ENCODE data around the gene KRTAP2-4. TPM values are rescaled to one million over a fixed set of nuclear protein-coding genes. Genes with fewer than 3 reads are reported as not detected.

Gene KRTAP2-4
- total RNA-seq (2022; extraction: Qiagen RNA extraction; ENCODE audit: low read depth) = not detected in 5 replicates

GRCh38 chr17:41065829-41066624 lies at the start of gene KRTAP2-4:
TSS of gene KRTAP2-4 (minus strand) at chr17:41065879. CDS start at chr17:41065845, 34 bp downstream.

GRCh38 chr17:41105347-41105746 lies 39.7 kb upstream of the KRTAP2-4 start, which contains the start of gene KRTAP4-9:
TSS of gene KRTAP4-9 (plus strand) at chr17:41105389. CDS start at chr17:41105389, 0 bp downstream.

GRCh38 chr17:41101586-41102259 lies 36.0 kb upstream of the KRTAP2-4 start, which contains the start of gene KRTAP4-16:
TSS of gene KRTAP4-16 (minus strand) at chr17:41102209. CDS start at chr17:41102209, 0 bp downstream.

GRCh38 chr17:41098042-41098441 lies 32.4 kb upstream of the KRTAP2-4 start, which contains the start of gene KRTAP4-8:
TSS of gene KRTAP4-8 (minus strand) at chr17:41098142. CDS start at chr17:41098084, 58 bp downstream.

GRCh38 chr17:41084100-41084856 lies 18.6 kb upstream of the KRTAP2-4 start, which contains the start of gene KRTAP4-7:
TSS of gene KRTAP4-7 (plus strand) at chr17:41084150. CDS start at chr17:41084207, 57 bp downstream.

GRCh38 chr17:41060052-41060604 lies 5.6 kb downstream of the KRTAP2-4 start, which contains the start of gene KRTAP2-3:
TSS of gene KRTAP2-3 (minus strand) at chr17:41060114. CDS start at chr17:41060050, 64 bp downstream.

GRCh38 chr17:41055130-41055529 lies 10.5 kb downstream of the KRTAP2-4 start, which contains the start of gene KRTAP2-2:
TSS of gene KRTAP2-2 (minus strand) at chr17:41055230. CDS start at chr17:41055211, 19 bp downstream.

GRCh38 chr17:41046735-41047465 lies 18.8 kb downstream of the KRTAP2-4 start, which contains the start of gene KRTAP2-1:
TSS of gene KRTAP2-1 (minus strand) at chr17:41047316. CDS start at chr17:41047267, 49 bp downstream.

GRCh38 chr17:41040783-41041571 lies 24.7 kb downstream of the KRTAP2-4 start, which contains the start of gene KRTAP1-1:
TSS of gene KRTAP1-1 (minus strand) at chr17:41041450. CDS start at chr17:41041397, 53 bp downstream.

GRCh38 chr17:41034346-41034935 lies 31.2 kb downstream of the KRTAP2-4 start, which contains the start of gene KRTAP1-3:
TSS of gene KRTAP1-3 (minus strand) at chr17:41034874. CDS start at chr17:41034821, 53 bp downstream.

GRCh38 chr17:41029633-41030245 lies 35.9 kb downstream of the KRTAP2-4 start, which contains the start of gene KRTAP1-4:
TSS of gene KRTAP1-4 (minus strand) at chr17:41030195. CDS start at chr17:41030078, 117 bp downstream.

GRCh38 chr17:41026715-41027471 lies 38.8 kb downstream of the KRTAP2-4 start, which contains the start of gene KRTAP1-5:
TSS of gene KRTAP1-5 (minus strand) at chr17:41027208. CDS start at chr17:41027155, 53 bp downstream.

Other genes with a start within 250 kb of the KRTAP2-4 start
- gene KRT10, start 243.3 kb downstream of the KRTAP2-4 start, total RNA-seq (2022; extraction: Qiagen RNA extraction; ENCODE audit: low read depth) = 80.9 to 125 TPM (median 111 TPM) in 5 replicates
- gene KRT12, start 198.7 kb downstream of the KRTAP2-4 start, total RNA-seq (2022; extraction: Qiagen RNA extraction; ENCODE audit: low read depth) = not detected in 5 replicates
- 0.29 to 0.47 TPM (median 0.32 TPM) in 5 replicates for gene KRT20, start 180.6 kb downstream of the KRTAP2-4 start, total RNA-seq (2022; extraction: Qiagen RNA extraction; ENCODE audit: low read depth)
- gene KRT23, start 128.2 kb downstream of the KRTAP2-4 start, total RNA-seq (2022; extraction: Qiagen RNA extraction; ENCODE audit: low read depth) = 0.09 to 0.18 TPM (median 0.10 TPM) in 3 of 5 replicates, not detected in the others
- gene KRT39, start 98.9 kb downstream of the KRTAP2-4 start, total RNA-seq (2022; extraction: Qiagen RNA extraction; ENCODE audit: low read depth) = not detected in 5 replicates
- not detected in 5 replicates for gene KRT40, start 81.6 kb downstream of the KRTAP2-4 start, total RNA-seq (2022; extraction: Qiagen RNA extraction; ENCODE audit: low read depth)
- not detected in 5 replicates for gene KRTAP3-3, start 71.7 kb downstream of the KRTAP2-4 start, total RNA-seq (2022; extraction: Qiagen RNA extraction; ENCODE audit: low read depth)
- gene KRTAP3-2, start 66.0 kb downstream of the KRTAP2-4 start, total RNA-seq (2022; extraction: Qiagen RNA extraction; ENCODE audit: low read depth) = 0.26 to 0.35 TPM (median 0.34 TPM) in 3 of 5 replicates, not detected in the others
- not detected in 5 replicates for gene KRTAP3-1, start 56.8 kb downstream of the KRTAP2-4 start, total RNA-seq (2022; extraction: Qiagen RNA extraction; ENCODE audit: low read depth)
- 0.08 TPM in 1 of 5 replicates, not detected in the others for gene KRTAP1-5, start 38.7 kb downstream of the KRTAP2-4 start, total RNA-seq (2022; extraction: Qiagen RNA extraction; ENCODE audit: low read depth)
- gene KRTAP1-4, start 35.7 kb downstream of the KRTAP2-4 start, total RNA-seq (2022; extraction: Qiagen RNA extraction; ENCODE audit: low read depth) = not detected in 5 replicates
- not detected in 5 replicates for gene KRTAP1-3, start 31.0 kb downstream of the KRTAP2-4 start, total RNA-seq (2022; extraction: Qiagen RNA extraction; ENCODE audit: low read depth)
- gene KRTAP1-1, start 24.4 kb downstream of the KRTAP2-4 start, total RNA-seq (2022; extraction: Qiagen RNA extraction; ENCODE audit: low read depth) = not detected in 5 replicates
- gene KRTAP2-1, start 18.6 kb downstream of the KRTAP2-4 start, total RNA-seq (2022; extraction: Qiagen RNA extraction; ENCODE audit: low read depth) = not detected in 5 replicates
- not detected in 5 replicates for gene KRTAP2-2, start 10.6 kb downstream of the KRTAP2-4 start, total RNA-seq (2022; extraction: Qiagen RNA extraction; ENCODE audit: low read depth)
- gene KRTAP2-3, start 5.8 kb downstream of the KRTAP2-4 start, total RNA-seq (2022; extraction: Qiagen RNA extraction; ENCODE audit: low read depth) = 0.12 to 0.13 TPM in 2 of 5 replicates, not detected in the others
- not detected in 5 replicates for gene KRTAP4-7, start 18.3 kb upstream of the KRTAP2-4 start, total RNA-seq (2022; extraction: Qiagen RNA extraction; ENCODE audit: low read depth)
- not detected in 5 replicates for gene KRTAP4-8, start 32.3 kb upstream of the KRTAP2-4 start, total RNA-seq (2022; extraction: Qiagen RNA extraction; ENCODE audit: low read depth)
- gene KRTAP4-16, start 36.3 kb upstream of the KRTAP2-4 start, total RNA-seq (2022; extraction: Qiagen RNA extraction; ENCODE audit: low read depth) = not detected in 5 replicates
- gene KRTAP4-9, start 39.5 kb upstream of the KRTAP2-4 start, total RNA-seq (2022; extraction: Qiagen RNA extraction; ENCODE audit: low read depth) = 0.20 TPM in 1 of 5 replicates, not detected in the others
- gene KRTAP4-11, start 52.5 kb upstream of the KRTAP2-4 start, total RNA-seq (2022; extraction: Qiagen RNA extraction; ENCODE audit: low read depth) = not detected in 5 replicates
- not detected in 5 replicates for gene KRTAP4-12, start 58.3 kb upstream of the KRTAP2-4 start, total RNA-seq (2022; extraction: Qiagen RNA extraction; ENCODE audit: low read depth)
- not detected in 5 replicates for gene KRTAP4-6, start 74.7 kb upstream of the KRTAP2-4 start, total RNA-seq (2022; extraction: Qiagen RNA extraction; ENCODE audit: low read depth)
- gene KRTAP4-5, start 83.9 kb upstream of the KRTAP2-4 start, total RNA-seq (2022; extraction: Qiagen RNA extraction; ENCODE audit: low read depth) = not detected in 5 replicates
- not detected in 5 replicates for gene KRTAP4-4, start 94.9 kb upstream of the KRTAP2-4 start, total RNA-seq (2022; extraction: Qiagen RNA extraction; ENCODE audit: low read depth)
- gene KRTAP4-3, start 102.3 kb upstream of the KRTAP2-4 start, total RNA-seq (2022; extraction: Qiagen RNA extraction; ENCODE audit: low read depth) = not detected in 5 replicates
- not detected in 5 replicates for gene KRTAP4-2, start 112.3 kb upstream of the KRTAP2-4 start, total RNA-seq (2022; extraction: Qiagen RNA extraction; ENCODE audit: low read depth)
- gene KRTAP4-1, start 119.0 kb upstream of the KRTAP2-4 start, total RNA-seq (2022; extraction: Qiagen RNA extraction; ENCODE audit: low read depth) = 0.15 to 0.30 TPM (median 0.20 TPM) in 4 of 5 replicates, not detected in the other
- gene KRTAP9-1, start 124.0 kb upstream of the KRTAP2-4 start, total RNA-seq (2022; extraction: Qiagen RNA extraction; ENCODE audit: low read depth) = not detected in 5 replicates
- not detected in 5 replicates for gene KRTAP9-2, start 160.8 kb upstream of the KRTAP2-4 start, total RNA-seq (2022; extraction: Qiagen RNA extraction; ENCODE audit: low read depth)
- gene KRTAP9-3, start 166.6 kb upstream of the KRTAP2-4 start, total RNA-seq (2022; extraction: Qiagen RNA extraction; ENCODE audit: low read depth) = not detected in 5 replicates
- not detected in 5 replicates for gene KRTAP9-8, start 172.1 kb upstream of the KRTAP2-4 start, total RNA-seq (2022; extraction: Qiagen RNA extraction; ENCODE audit: low read depth)
- not detected in 5 replicates for gene KRTAP9-4, start 183.8 kb upstream of the KRTAP2-4 start, total RNA-seq (2022; extraction: Qiagen RNA extraction; ENCODE audit: low read depth)
- not detected in 5 replicates for gene KRTAP9-9, start 189.5 kb upstream of the KRTAP2-4 start, total RNA-seq (2022; extraction: Qiagen RNA extraction; ENCODE audit: low read depth)
- gene KRTAP9-6, start 199.5 kb upstream of the KRTAP2-4 start, total RNA-seq (2022; extraction: Qiagen RNA extraction; ENCODE audit: low read depth) = not detected in 5 replicates
- not detected in 5 replicates for gene KRTAP9-7, start 209.8 kb upstream of the KRTAP2-4 start, total RNA-seq (2022; extraction: Qiagen RNA extraction; ENCODE audit: low read depth)
- not detected in 5 replicates for gene KRTAP29-1, start 237.0 kb upstream of the KRTAP2-4 start, total RNA-seq (2022; extraction: Qiagen RNA extraction; ENCODE audit: low read depth)
- not detected in 5 replicates for gene KRTAP16-1, start 243.4 kb upstream of the KRTAP2-4 start, total RNA-seq (2022; extraction: Qiagen RNA extraction; ENCODE audit: low read depth)
- gene KRTAP17-1, start 249.8 kb upstream of the KRTAP2-4 start, total RNA-seq (2022; extraction: Qiagen RNA extraction; ENCODE audit: low read depth) = not detected in 5 replicates